ENCODE results near the gene HOXA5.

Gene HOXA5

DNA sequence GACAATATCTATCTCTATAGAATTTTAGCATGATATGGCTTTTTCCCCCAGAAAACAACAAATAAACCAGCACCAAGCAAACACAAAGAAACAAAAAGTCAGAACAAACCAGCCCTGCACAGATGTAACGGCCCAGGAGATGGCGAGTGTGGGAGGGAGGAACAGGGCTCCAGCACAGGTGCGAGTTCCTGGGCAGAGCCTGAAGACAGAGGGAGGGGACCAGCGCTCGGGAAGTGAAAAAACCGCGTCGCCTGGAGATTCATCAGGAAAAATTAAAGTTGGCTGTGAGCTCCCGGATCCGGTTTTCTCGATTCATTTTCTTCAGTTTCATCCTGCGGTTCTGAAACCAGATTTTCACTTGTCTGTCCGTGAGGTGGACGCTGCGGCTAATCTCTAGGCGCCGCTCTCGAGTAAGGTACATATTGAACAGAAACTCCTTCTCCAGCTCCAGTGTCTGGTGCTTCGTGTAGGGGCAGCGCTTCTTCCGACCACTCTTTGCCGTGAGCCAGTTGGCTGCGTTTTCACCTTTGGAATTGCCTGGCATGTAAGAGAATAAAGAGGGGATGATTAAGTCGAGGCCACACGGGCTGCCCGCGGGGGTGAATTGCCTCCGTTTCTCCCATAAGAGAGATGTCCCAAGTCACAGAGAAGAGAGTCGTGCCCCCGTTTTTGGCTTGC lies 28.3 kb upstream of the HOXA5 start:
- no peak for FAIRE-seq
- DNase-seq (ENCODE audit: low spot score) = no peak

DNA sequence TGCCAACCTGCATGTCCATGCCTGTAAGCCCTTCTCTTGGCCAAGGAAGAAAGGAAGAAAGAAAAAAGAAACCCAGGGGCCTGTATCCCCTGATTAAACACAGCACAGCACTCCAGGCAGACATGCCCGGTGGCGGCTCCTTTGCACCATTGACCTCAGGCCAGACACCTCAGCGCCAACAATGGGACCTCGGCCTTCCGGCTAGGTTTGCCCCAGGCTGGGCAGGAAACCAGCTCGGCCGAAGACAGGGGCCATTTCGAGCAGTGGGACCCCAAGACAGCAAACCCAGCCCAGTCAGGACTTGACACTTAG lies 27.8 kb upstream of the HOXA5 start:
- DNase-seq (ENCODE audit: low spot score) = no peak
- peak; percentile 50 for FAIRE-seq

DNA sequence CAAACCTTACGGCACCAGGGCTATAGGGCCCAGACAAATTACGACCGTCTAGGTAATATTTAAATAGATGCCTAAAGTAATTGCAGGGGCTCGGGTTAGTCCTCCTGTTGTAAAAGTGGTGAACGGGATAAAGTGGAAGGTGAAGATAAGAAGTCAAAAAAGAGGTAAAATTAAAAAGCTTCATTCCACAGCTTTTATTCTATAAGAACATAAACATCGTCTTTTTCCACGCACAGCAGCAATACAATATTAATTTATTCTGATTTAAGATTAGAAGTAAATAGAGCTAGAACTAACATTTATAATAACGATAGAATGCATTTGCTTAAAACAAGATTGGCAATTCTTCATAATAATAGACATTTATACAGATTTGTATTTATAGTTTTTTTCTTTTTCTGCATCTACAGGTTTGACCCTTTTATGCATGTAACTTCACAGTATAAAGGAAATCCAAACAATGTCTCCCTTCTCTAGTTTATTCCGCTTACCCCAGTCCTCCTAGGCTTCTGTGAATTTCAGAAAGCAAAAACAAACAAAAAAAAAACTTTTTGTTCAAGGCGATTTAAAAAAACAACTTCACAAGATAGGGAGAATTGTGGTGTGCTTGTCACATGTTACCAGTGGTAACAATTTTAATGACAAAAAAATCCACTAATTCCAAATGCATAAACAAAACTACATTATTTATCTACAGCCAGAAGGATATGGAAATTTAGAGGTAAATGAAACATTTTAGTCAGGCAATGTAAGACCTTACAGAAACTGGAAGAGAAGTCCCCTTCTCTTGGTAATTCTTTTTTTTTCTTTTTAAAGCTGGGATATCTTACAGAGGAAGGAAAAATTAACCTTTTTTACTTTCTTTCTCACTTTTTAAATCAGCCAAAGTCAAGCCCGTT lies 27.2 kb upstream of the HOXA5 start:
- no peak for FAIRE-seq
- no peak for DNase-seq (ENCODE audit: low spot score)

DNA sequence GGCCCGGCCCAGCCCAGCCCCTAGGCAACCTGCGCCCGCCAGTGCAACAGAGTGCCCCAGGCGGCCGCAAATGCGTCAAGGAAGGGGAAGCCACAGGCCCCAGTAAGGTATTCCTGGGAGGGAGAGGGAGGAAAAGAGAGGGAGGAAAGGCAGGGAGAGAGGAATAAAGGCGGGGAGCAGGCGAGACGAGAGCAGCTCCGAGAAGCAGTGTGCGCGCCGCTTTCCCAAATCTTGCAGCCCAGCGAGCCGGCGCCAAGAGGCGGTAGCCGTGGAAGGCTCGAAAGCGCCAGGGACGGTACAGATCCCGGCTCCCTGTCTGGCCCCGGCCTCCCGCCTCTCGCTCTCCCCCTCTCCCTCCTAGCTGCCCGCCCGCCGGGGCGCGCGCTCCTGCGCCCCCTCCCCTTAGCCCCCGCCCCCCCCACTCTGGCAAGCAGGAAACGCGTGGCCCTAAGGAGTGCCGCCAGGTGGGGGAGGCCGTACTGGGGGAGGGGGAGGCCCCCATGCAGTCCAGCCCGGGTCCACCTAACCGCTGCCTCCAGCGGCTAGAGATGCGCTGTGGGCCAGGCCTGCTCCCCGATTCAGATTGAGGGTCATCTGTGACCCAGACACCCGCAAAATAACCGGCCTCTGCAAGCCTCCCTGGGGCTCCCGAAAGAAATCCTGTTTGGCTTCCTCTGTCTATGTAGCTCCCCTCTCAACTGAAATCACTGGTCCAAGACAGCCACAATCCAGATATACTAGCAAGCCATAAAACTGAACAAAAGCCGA lies 26.4 kb upstream of the HOXA5 start:
- no peak for DNase-seq (ENCODE audit: low spot score)
- FAIRE-seq = no peak

DNA sequence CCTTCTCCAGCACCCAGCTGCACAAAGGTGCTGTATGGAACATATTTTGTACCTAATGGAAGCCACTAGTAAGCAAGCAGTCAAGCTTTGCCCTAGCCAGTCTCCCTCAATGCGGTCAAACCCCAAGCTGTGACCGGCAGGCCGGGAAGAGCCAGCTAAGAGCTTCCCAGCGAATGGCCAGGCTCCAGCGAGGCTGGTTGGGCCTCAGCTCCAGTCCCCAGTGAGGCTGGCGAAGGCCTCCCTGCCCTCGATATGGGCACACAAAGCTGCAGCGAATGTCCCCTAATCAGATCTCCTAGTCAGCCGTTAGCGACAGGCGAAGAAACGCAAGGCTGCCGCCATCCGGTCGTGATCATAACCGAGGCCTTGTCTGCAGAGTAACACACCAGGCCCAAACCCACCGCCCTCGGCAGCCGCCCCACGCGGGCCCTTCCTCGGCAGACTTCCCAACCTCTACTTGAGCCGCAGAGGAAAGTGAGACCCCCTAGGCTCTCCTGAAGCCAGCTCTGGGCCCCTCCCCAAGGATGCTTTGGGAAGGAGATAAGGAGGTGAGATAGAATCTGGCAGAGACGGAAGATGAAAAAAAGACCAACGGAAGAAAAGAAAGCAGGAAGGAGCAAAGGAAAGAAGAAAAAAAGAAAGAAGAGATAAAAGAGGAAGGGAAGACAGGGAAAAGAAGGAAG lies 24.9 kb upstream of the HOXA5 start:
- no peak for FAIRE-seq
- no peak for DNase-seq (ENCODE audit: low spot score)

DNA sequence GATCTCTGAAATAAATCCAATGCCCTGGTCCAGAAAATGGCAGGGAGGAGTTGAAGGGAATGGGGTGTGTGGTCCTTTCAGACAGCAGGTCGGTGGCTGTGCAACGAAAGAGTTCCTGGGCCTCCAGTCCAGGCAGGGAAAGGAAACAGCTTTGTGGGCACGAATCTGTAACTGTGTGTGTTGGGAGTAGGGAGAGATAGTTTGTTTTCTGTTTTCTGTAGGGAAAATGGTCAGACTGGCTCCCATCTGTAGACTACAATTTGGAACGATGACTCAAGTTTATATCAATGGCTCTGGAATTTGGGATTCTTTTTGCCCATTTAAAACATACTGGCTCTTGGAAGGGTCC lies 24.4 kb upstream of the HOXA5 start:
- no peak for FAIRE-seq
- no peak for DNase-seq (ENCODE audit: low spot score)

DNA sequence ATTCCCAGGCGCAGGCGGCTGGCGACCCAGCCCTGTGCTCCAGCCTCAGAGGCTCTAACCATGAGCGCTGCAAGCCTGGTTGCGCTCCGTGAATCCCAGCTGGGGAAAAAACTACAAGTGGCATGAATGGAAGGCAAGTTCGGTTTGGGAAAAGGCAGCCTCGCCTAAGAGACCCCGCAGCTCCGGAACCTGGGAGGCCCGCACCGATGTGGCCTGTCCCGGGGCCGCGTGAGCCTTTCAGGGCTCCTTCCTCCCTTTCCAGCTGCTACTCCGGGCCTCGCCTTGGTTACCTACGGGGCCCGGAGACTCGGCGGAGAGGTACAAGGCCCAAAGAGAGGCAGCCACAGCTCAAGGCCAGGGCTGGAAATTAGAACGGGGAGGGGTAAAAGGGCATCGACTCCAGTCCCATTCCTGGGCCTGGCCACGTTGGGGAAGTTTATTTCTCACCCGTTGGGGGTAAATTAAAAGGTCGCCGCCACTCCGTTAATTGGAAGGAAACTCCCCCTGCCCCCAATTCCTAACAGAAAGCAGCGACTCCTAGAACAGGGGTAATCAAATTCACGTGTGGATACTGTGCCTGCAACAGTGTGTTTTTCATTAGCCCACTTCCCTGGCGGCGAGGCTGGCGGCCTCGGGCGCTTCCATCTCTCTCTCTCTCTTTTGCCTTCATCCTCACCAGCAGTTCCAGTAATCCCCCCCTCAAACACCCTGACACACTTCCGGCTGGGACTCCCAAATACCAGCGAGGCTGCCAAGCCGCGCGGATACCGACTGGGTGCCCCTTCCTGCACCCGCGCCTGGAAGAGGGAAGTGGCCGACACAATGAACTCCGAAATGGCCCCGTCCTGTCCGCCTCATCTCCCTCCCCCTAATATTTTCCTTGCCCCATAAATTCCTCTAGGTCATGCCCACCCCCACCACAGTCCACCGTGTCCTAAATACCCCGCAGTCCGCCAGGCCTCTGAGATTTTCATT lies 23.3 kb upstream of the HOXA5 start:
- no peak for FAIRE-seq
- no peak for DNase-seq (ENCODE audit: low spot score)

DNA sequence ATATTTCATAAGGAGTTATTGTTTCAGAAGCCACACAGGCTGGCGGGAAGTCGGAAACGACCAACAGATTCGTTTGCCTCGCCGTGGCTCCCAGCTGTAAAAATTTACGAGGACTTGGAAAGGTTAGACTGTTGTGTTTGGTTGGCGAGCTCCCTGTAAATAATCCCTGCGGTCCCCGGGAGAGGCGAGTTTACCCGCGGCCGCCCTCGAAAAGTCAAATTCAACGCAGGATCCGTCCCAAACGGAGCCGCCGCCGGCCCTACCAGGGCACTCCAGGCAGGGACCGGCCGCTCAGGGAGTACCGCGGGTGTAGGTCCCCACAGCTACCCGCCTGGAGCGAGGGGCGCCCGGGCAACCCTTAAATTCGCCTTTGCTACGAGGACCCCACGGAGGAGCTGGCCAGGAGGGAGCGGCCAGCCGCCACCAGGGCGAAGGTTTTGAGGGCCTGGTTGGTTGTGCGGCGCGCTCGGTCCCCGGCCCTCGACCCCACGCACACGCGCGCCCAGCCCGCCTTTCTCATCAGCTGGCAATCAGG lies 22.6 kb upstream of the HOXA5 start:
- DNase-seq (ENCODE audit: low spot score) = no peak

DNA sequence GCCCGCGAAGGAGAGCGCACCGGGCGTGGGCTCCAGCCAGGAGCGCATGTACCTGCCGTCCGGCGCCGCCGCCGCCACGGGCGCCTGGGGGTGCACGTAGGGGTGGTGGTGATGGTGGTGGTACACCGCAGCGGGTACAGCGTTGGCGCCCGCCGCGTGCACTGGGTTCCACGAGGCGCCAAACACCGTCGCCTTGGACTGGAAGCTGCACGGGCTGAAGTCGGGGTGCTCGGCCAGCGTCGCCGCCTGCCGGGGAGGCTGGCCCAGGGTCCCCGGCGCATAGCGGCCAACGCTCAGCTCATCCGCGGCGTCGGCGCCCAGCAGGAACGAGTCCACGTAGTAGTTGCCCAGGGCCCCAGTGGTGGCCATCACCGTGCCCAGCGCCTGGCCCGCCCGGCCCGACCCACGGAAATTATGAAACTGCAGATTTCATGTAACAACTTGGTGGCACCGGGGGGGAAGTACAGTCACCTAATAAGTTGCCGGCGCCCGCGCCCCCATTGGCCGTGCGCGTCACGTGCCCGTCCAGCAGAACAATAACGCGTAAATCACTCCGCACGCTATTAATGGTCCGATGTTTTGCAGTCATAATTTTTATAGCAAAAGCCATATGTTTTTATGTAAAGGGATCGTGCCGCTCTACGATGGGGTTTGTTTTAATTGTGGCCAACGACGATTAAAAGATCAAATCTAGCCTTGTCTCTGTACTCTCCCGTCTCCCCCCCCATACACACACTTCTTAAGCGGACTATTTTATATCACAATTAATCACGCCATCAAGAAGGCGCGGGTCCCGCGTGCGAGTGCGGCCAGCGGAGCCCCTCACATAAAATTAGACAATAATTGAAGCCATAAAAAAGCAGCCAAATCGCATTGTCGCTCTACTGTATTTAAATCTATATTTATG lies 21.9 kb upstream of the HOXA5 start, which contains the start of gene HOXA9:
TSS of gene HOXA9 (minus strand) at position 449 of the 907 bp plus-strand sequence. CDS start at position 369, 80 bp downstream.
- peak; percentile 96 for FAIRE-seq
- DNase-seq (ENCODE audit: low spot score) = peak; percentile 84

More for the DNA sequence above, 22.6 kb upstream of the HOXA5 start:
- no peak for FAIRE-seq

DNA sequence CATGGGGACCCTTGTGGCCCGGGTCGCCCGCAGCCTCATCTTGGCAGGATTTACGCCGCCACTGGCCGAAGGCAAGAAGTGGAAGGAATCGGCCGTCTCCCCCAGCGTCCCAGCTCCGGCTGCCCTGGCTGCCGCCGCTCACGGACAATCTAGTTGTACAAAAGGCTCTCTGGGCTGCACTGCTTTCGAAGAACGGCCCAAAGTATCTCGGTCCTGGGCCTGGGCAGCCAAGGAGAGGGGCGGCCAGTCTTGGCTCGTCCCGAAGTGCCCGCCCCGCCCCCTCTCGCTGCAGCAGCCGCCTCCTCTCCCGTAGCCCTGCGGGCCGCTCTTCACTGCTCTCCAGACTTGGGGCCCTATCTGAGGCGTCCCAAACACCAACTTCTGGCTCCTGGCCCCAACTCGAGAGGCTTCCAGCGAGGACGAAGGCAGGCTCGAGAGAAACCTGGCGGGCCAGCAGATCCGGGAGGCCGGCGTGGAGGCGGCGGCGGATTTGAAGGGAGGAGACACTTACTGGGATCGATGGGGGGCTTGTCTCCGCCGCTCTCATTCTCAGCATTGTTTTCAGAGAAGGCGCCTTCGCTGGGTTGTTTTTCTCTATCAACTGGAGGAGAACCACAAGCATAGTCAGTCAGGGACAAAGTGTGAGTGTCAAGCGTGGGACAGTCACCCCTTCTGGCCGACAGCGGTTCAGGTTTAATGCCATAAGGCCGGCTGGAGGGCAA lies 21.0 kb upstream of the HOXA5 start:
- peak; percentile 56 for DNase-seq (ENCODE audit: low spot score)
- FAIRE-seq = peak; percentile 65

DNA sequence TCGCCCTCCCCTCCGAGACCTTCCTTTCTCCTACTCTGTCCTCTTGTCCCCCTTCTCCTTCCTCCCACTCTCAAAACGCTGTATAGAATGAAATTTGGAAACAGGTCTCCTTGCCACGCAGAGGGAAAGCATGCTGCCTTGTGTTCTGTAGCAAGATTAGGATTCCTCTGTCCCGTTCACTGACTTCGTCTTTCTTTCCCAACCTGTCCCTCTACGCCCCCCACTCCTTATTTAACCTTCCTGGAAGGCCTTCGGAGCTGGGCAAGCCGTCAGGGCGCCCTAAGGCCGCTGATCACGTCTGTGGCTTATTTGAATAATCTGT lies 20.5 kb upstream of the HOXA5 start:
- FAIRE-seq (no peak), DNase-seq (ENCODE audit: low spot score) (no peak)

DNA sequence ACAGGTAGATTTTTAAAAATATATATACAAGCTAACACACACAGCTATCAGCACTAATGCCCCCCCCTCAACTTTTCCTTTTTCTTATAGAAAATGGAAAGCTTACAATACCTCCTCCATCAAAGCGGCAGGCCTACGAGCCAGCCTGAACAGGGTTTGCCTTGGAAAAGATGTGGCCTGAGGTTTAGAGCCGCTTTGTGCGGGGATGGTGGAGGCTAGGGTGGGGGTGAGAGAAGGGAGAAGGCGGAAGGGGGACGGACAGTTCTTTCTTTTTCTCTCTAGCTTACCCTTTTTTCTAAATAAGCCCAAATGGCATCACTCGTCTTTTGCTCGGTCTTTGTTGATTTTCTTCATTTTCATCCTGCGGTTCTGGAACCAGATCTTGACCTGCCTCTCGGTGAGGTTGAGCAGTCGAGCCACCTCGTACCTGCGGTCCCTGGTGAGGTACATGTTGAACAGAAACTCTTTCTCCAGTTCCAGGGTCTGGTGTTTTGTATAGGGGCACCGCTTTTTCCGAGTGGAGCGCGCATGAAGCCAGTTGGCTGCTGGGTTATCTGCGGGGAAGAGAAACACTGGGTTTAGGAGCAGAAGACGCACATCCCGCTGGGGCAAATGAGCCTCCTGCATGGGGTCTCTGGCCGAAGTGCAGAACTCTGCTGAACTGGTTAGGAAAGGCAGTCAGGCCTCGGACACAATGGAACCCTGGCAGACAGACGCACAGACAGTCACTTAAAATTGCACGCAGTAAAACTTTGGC lies 20.0 kb upstream of the HOXA5 start:
- peak; percentile 83 for FAIRE-seq

DNA sequence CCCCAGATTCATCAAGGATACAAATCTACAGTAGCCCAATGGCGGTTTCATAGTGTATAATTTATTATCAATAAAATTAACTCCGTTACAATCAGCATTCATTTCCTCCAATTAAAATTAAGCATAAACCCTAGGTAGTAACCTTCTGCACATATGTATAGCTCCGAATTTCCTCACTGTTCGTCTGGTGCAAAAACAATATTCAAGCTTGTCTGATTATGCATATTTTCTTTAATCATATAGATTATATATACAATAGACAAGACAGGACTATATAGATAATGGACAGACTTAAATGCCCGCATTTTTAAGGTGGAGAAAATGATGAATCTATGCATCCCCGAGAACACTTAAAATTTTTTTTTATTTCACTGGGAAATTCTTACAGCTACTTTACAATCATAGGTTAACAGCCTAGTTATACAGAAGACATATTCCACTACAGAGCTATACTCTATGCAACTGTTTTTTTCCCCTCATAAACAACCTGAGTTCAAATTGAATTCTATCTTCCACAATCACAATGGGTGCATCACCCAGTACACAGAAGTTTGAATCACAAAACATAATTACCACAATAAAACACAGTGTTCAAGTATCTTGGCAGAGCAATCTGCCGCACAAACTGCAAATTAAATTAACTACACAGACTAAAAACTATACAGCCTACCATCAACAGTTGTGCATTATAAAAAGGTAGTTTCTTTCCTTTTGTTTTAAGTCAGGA lies 19.2 kb upstream of the HOXA5 start:
- FAIRE-seq (no peak), DNase-seq (ENCODE audit: low spot score) (no peak)

More for the DNA sequence above, 20.0 kb upstream of the HOXA5 start:
- DNase-seq (ENCODE audit: low spot score) = no peak

DNA sequence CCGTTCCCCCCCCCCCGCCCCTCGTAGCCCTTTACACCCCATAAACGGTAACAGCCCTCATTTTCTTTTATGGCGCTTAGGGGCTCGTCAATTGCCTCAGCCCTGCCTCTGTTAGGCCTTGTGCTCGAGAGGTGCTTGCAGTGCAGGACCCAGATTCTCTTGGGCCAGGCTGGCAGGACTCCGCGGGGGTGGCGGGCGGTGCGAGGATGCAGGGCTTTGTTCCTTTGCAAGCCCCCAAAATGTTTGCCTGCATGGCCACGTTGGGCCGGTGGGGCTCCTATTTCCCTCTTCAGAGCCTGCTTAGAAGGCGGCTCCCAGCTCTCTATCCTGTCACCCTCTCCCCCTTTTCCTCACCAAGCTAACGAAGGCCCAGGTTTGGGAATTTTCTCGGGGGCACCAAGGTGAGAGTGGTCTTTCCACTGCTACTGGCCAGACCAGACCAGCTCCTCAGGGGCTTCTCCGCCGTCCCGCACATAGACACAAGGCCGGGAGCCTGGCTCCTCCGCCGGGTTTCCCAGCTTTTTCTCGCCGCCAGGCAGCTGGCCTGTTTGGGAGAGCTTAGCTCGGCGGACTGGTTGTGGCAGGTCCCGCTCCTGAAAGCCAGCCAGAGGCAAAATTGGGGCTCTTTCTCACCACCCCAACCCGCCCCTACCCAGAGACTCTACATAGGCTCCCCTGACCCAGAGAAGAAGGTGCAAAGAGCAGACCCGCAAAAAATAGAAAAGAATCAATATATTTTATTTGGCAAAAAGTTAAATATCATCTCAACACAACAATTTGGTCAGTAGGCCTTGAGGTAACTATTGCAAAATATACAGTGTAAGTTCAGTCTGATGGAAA lies 18.5 kb upstream of the HOXA5 start:
- DNase-seq (ENCODE audit: low spot score) = no peak
- FAIRE-seq = no peak

DNA sequence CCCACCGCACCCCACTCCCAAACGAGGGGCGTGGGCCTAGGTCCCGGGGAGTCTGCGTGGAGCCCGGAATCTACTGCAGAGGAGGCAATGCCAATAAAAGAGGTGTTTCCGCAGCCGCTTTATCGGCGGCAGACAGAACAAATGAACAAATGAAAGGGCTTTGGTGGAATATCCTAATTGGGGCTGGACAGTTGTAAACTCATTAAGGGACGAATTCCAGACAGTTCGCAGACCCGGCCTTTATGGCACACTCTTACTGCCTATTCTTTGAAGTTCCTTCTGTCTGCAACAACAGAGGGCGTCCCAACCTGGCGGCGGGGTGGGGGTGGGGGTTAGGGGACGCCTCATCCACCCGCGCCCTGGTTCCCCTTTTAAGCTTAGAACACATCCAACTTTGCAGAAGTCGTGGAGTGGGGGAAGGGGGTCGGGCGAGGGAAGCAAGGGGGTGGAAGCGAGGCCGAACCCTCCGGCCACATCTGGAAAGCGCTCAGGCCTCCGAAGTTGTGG lies 17.8 kb upstream of the HOXA5 start:
- FAIRE-seq = no peak
- DNase-seq (ENCODE audit: low spot score) = no peak

Measured in urothelium cell line (cell line).